Endothelial cell of umbilical vein (primary cell): ENCODE results near the gene ADGRB2.

Experiments
- EZH2 ChIP-seq: IDR thresholded peaks from 2 replicates; pipeline ENCODE4 v1.6.1; 2012; ENCODE audit warnings: borderline replicate concordance, low read depth, mild to moderate bottlenecking, moderate library complexity, low read length, inconsistent platforms; ENCODE audit not compliant: severe bottlenecking
- FOS ChIP-seq: IDR thresholded peaks from 2 replicates; pipeline ENCODE4 v1.6.1; 2011; ENCODE audit warnings: mild to moderate bottlenecking, low read length, moderate library complexity, borderline replicate concordance; ENCODE audit not compliant: insufficient read depth
- TF ChIP-seq, protein P1 (sequence below), 2 donors: IDR thresholded peaks; 1 replicate in 1 of 2; 2 replicates in 1 of 2; pipeline ENCODE4 v1.5.1; 2011; ENCODE audit warnings: low read length in 2 of 2, mild to moderate bottlenecking in 2 of 2, moderate library complexity in 2 of 2, control low read depth in 1 of 2, inconsistent platforms in 1 of 2, low read depth in 1 of 2; ENCODE audit not compliant: insufficient read depth in 1 of 2; ENCODE audit errors: extremely low read depth in 1 of 2

DNA sequence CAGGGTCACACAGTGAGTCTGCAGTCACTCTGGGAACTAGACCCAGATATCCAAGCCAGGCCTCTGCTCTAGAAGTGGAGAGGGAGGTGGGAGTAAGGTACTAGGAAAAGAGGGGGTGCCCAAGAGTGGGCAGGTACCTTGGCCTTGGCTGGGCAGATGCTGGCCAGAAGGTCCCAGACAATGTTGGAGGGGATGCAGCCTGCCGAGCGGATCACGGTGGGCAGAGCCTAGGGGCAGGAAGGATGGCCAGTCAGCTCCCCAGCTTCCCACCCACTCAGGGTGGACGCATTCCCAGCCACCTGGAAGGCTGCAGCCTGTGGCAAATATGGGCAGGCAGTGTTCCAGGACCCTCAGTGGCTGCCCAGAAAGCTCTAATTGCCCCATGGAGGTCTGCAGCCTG, 28.4 kb upstream of the ADGRB2 start:
- TF ChIP-seq, protein P1, sequence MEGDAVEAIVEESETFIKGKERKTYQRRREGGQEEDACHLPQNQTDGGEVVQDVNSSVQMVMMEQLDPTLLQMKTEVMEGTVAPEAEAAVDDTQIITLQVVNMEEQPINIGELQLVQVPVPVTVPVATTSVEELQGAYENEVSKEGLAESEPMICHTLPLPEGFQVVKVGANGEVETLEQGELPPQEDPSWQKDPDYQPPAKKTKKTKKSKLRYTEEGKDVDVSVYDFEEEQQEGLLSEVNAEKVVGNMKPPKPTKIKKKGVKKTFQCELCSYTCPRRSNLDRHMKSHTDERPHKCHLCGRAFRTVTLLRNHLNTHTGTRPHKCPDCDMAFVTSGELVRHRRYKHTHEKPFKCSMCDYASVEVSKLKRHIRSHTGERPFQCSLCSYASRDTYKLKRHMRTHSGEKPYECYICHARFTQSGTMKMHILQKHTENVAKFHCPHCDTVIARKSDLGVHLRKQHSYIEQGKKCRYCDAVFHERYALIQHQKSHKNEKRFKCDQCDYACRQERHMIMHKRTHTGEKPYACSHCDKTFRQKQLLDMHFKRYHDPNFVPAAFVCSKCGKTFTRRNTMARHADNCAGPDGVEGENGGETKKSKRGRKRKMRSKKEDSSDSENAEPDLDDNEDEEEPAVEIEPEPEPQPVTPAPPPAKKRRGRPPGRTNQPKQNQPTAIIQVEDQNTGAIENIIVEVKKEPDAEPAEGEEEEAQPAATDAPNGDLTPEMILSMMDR (IDR thresholded peaks at IDR 0.05; ENCODE audit: extremely low read depth in 1 of 2, insufficient read depth in 1 of 2, low read depth in 1 of 2, low read length in 2 of 2), result no peak
- TF ChIP-seq FOS (no peak), EZH2 (no peak)
